MM.1S (cell line): Measurements from ENCODE around the gene TIAM1.

Source experiments
- DNase-seq: peaks from one replicate; pipeline ENCODE4 v3.0.0-alpha.2; 2015
- H2AFZ ChIP-seq: fragments of 300-600 bp; sonication (generic); 2 replicates; pipeline ENCODE4 v1.6.0; 2016; ENCODE audit warnings: antibody characterized with exemption, low read length
- H3F3A ChIP-seq: fragments of 300-600 bp; sonication (generic); 2 replicates; pipeline ENCODE4 v1.6.1; 2016; ENCODE audit warnings: mild to moderate bottlenecking, antibody characterized with exemption, low read length, moderate library complexity, mixed read lengths; ENCODE audit not compliant: insufficient read depth
- H3K27ac ChIP-seq: fragments of 300-600 bp; sonication (generic); 2 replicates; pipeline ENCODE4 v1.5.1; 2016; ENCODE audit warnings: mild to moderate bottlenecking, low read length
- H3K27me3 ChIP-seq: fragments of 300-600 bp; sonication (generic); replicated peaks from 2 replicates; pipeline ENCODE4 v1.6.0; 2016; ENCODE audit warnings: low read length; ENCODE audit not compliant: insufficient read depth
- H3K36me3 ChIP-seq: fragments of 300-600 bp; sonication (generic); replicated peaks from 2 replicates; pipeline ENCODE4 v1.6.1; 2016; ENCODE audit warnings: mild to moderate bottlenecking, low read length, mixed read lengths; ENCODE audit not compliant: insufficient read depth
- H3K4me1 ChIP-seq: fragments of 300-600 bp; sonication (generic); 2 replicates; pipeline ENCODE4 v1.6.1; 2016; ENCODE audit warnings: low read length, mixed read lengths
- H3K4me2 ChIP-seq: fragments of 300-600 bp; sonication (generic); 2 replicates; pipeline ENCODE4 v1.6.0; 2016; ENCODE audit warnings: low read depth, low read length
- H3K4me3 ChIP-seq: fragments of 300-600 bp; sonication (generic); 2 replicates; pipeline ENCODE4 v1.5.1; 2016; ENCODE audit warnings: low read length, mixed read lengths
- H3K79me2 ChIP-seq: fragments of 300-600 bp; sonication (generic); 2 replicates; pipeline ENCODE4 v1.6.1; 2016; ENCODE audit warnings: mixed run types, low read length, mixed read lengths
- H3K9ac ChIP-seq: fragments of 300-600 bp; sonication (generic); 2 replicates; pipeline ENCODE4 v1.6.1; 2016; ENCODE audit warnings: low read length, mixed read lengths
- H3K9me2 ChIP-seq: fragments of 300-600 bp; sonication (generic); replicated peaks from 2 replicates; pipeline ENCODE4 v1.6.1; 2016; ENCODE audit warnings: mild to moderate bottlenecking, low read length, mixed read lengths; ENCODE audit not compliant: insufficient read depth
- H3K9me3 ChIP-seq: fragments of 300-600 bp; sonication (generic); replicated peaks from 2 replicates; pipeline ENCODE4 v1.6.1; 2016; ENCODE audit warnings: mild to moderate bottlenecking, low read length, mixed read lengths; ENCODE audit not compliant: insufficient read depth
- H4K20me1 ChIP-seq: fragments of 300-600 bp; sonication (generic); 2 replicates; pipeline ENCODE4 v1.6.1; 2016; ENCODE audit warnings: mild to moderate bottlenecking, low read length, moderate library complexity, mixed read lengths; ENCODE audit not compliant: insufficient read depth
- CTCF ChIP-seq: fragments of 300-600 bp; sonication (generic); IDR thresholded peaks from 2 replicates; pipeline ENCODE4 v1.5.1; 2016; ENCODE audit warnings: antibody characterized with exemption, low read length, mixed read lengths
- EZH2 ChIP-seq: fragments of 300-600 bp; sonication (generic); optimal IDR thresholded peaks from 2 replicates; pipeline ENCODE3; 2017; ENCODE audit warnings: low read depth, mild to moderate bottlenecking, antibody characterized with exemption, low read length, mixed read lengths
- EZH2phosphoT487 ChIP-seq: fragments of 300-600 bp; sonication (generic); IDR thresholded peaks from 2 replicates; pipeline ENCODE4 v1.6.1; 2018; ENCODE audit warnings: antibody characterized with exemption, low read length

The TIAM1 gene

GRCh38 chr21:31198575-31198974, 145.5 kb downstream of the TIAM1 start:
- H3K36me3 ChIP-seq: no peaks in the 10 kb centered on the region
- no peaks in the 10 kb centered on the region for H3K79me2 ChIP-seq
- no peak overlapping the region for H3K27ac ChIP-seq
- H4K20me1 ChIP-seq: no peaks in the 10 kb centered on the region
- no peak overlapping the region for H2AFZ ChIP-seq
- no peaks in the 10 kb centered on the region for H3K4me1 ChIP-seq
- no peaks in the 10 kb centered on the region for H3K9me2 ChIP-seq
- no peak overlapping the region for H3K9ac ChIP-seq
- H3K4me2 ChIP-seq: no peak overlapping the region
- TF ChIP-seq EZH2phosphoT487 (no peak), EZH2 (no peak), CTCF (peak; percentile 59)
- H3K9me3 ChIP-seq: no peaks in the 10 kb centered on the region
- H3K4me3 ChIP-seq: no peak overlapping the region
- peak; percentile 62 for DNase-seq
- H3K27me3 ChIP-seq: no peaks in the 10 kb centered on the region
- no peaks in the 10 kb centered on the region for H3F3A ChIP-seq

- Histone ChIP-seq H3K36me3 (no peaks in the 10 kb centered on the region), H3K9me2 (no peaks in the 10 kb centered on the region), H3K9me3 (no peaks in the 10 kb centered on the region), H3K79me2 (no peaks in the 10 kb centered on the region), H3K4me1 (no peaks in the 10 kb centered on the region), H3K9ac (no peak overlapping the region), H3K27me3 (no peaks in the 10 kb centered on the region), H2AFZ (no peak overlapping the region), H3K27ac (no peak overlapping the region), H4K20me1 (no peaks in the 10 kb centered on the region), H3F3A (no peaks in the 10 kb centered on the region), H3K4me2 (no peak overlapping the region), H3K4me3 (no peak overlapping the region)
- no peak for TF ChIP-seq EZH2
- DNase-seq: no peak
Observed at GRCh38 chr21:31196724-31197123, 147.3 kb downstream of the TIAM1 start.

- Histone ChIP-seq H3K4me3 (no peak overlapping the region), H3K9me2 (no peaks in the 10 kb centered on the region), H3K79me2 (no peaks in the 10 kb centered on the region), H3K4me2 (no peak overlapping the region), H3F3A (no peaks in the 10 kb centered on the region), H3K27me3 (no peaks in the 10 kb centered on the region), H4K20me1 (no peaks in the 10 kb centered on the region), H3K9ac (no peak overlapping the region), H3K27ac (no peak overlapping the region), H3K4me1 (no peaks in the 10 kb centered on the region), H3K36me3 (no peaks in the 10 kb centered on the region), H3K9me3 (no peaks in the 10 kb centered on the region), H2AFZ (no peak overlapping the region)
- no peak for DNase-seq
- no peak for TF ChIP-seq CTCF
- no peak for TF ChIP-seq EZH2
- TF ChIP-seq EZH2phosphoT487: no peak
Observed at GRCh38 chr21:31195334-31196015, 148.6 kb downstream of the TIAM1 start.

- Histone ChIP-seq H3K4me2 (no peak overlapping the region), H4K20me1 (no peaks in the 10 kb centered on the region), H3K9me3 (no peaks in the 10 kb centered on the region), H3K4me3 (no peak overlapping the region), H3K27me3 (no peaks in the 10 kb centered on the region), H3K4me1 (no peaks in the 10 kb centered on the region), H3K27ac (no peak overlapping the region), H3F3A (no peaks in the 10 kb centered on the region), H3K36me3 (no peaks in the 10 kb centered on the region), H2AFZ (no peak overlapping the region), H3K9ac (no peak overlapping the region), H3K79me2 (no peaks in the 10 kb centered on the region), H3K9me2 (no peaks in the 10 kb centered on the region)
- TF ChIP-seq CTCF (no peak), EZH2phosphoT487 (no peak)
- DNase-seq: no peak
Observed at GRCh38 chr21:31194510-31195293, 149.4 kb downstream of the TIAM1 start.
